ENCODE data around the gene STRN3.
A peak's percentile ranks its signal among the peaks of the same experiment; 100 is the strongest.
"Not testable (repeated sequence)": the region's sequence is repeated elsewhere in the genome, so short reads cannot be mapped to it uniquely, and the experiment has no call there.

The STRN3 gene

DNA sequence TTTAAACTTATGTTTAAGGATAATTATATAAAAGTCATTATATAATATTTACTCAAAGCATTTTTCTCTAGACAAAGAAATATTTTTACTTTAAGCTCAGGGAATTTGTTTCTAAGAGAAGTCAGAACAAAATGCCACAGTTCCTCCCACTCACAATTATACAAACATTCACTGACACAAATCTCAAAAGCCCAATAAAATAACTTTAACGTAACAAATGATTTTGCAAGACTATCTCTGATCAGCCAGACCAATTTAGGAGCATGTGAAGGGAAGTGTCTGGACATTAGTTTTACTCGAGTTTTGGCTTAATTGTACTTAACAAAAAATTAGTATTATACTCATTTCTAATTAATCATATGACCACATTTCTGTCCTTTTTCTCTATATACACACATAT lies 110.6 kb downstream of the STRN3 start:
- H3K4me1 Mint-ChIP-seq (ENCODE audit: low read depth) = peaks cover 1% of the 10 kb centered on the region
- no peak for DNase-seq (ENCODE audit: low spot score)
- H3K36me3 Mint-ChIP-seq (ENCODE audit: low read depth) = peaks cover 14% of the 10 kb centered on the region
- H3K4me3 Mint-ChIP-seq = no peak overlapping the region
- no peaks in the 10 kb centered on the region for H3K27me3 Mint-ChIP-seq (ENCODE audit: low read depth)
- H3K27ac Mint-ChIP-seq = no peak overlapping the region
- no peaks in the 10 kb centered on the region for H3K9me3 Mint-ChIP-seq

DNA sequence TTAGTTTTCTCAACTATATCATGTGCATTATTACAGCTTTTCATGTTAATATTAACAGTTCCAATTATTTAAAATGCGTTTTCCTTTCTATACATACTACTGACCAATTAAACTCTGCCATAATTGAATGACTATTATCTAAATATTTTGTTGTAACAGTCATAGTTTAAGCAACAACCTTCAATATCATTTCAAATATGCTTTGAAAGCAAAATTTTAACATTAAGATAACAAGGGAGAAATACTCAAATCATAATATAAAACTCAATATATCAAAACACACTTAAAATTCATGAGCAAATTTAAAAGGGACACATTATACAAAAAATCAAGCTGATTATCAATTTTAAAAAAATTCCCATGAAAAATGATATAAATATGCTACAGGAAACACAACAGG lies 111.4 kb downstream of the STRN3 start:
- H3K27ac Mint-ChIP-seq = no peak overlapping the region
- peaks cover 14% of the 10 kb centered on the region for H3K36me3 Mint-ChIP-seq (ENCODE audit: low read depth)
- H3K27me3 Mint-ChIP-seq (ENCODE audit: low read depth) = no peaks in the 10 kb centered on the region
- no peaks in the 10 kb centered on the region for H3K9me3 Mint-ChIP-seq
- H3K4me3 Mint-ChIP-seq = no peak overlapping the region
- no peak for DNase-seq (ENCODE audit: low spot score)
- H3K4me1 Mint-ChIP-seq (ENCODE audit: low read depth) = no peaks in the 10 kb centered on the region

DNA sequence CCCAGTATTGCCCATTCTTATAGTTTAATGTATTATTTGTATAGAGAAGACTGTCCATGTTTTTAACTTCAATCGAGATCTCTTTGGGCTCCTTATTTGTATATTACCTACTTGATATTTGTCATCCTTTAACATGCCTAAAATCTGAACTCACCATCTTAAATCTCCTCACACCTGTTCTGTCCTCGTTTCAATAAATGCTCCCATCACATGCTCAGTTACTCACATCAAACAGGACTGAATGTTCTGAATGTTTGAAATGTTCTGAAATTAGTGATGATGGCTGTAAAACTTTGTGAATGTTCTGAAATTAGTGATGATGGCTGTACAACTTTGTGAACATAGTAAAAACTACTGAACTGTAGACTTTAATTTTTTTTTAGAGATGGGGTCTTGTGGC lies 117.4 kb downstream of the STRN3 start:
- H3K27me3 Mint-ChIP-seq (ENCODE audit: low read depth) = no peaks in the 10 kb centered on the region
- no peak overlapping the region for H3K27ac Mint-ChIP-seq
- H3K4me1 Mint-ChIP-seq (ENCODE audit: low read depth) = peaks cover 3% of the 10 kb centered on the region
- no peak overlapping the region for H3K4me3 Mint-ChIP-seq
- H3K36me3 Mint-ChIP-seq (ENCODE audit: low read depth) = peaks cover 11% of the 10 kb centered on the region
- DNase-seq (ENCODE audit: low spot score) = no peak
- H3K9me3 Mint-ChIP-seq = no peaks in the 10 kb centered on the region

DNA sequence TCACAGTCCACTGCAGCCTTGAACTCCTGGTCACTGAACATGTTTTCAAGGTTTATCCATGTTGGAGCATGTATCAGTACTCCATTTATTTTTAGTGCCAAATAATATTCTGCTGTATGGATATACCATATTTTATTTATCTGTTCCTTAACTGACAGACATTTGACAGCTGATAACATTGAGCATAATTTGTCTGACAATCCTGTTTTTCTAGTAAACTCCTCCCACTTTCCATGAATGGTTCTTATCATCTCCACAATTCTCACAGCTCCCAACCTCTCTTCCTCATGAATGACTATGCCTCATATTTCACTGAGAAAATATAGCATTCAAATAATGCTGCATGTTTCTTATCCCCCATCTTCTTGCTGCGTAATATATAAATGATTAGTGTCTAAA lies 118.5 kb downstream of the STRN3 start:
- Mint-ChIP-seq H3K9me3 (no peaks in the 10 kb centered on the region), H3K27ac (no peak overlapping the region), H3K4me3 (no peak overlapping the region), H3K36me3 (ENCODE audit: low read depth) (peaks cover 11% of the 10 kb centered on the region), H3K27me3 (ENCODE audit: low read depth) (no peaks in the 10 kb centered on the region), H3K4me1 (ENCODE audit: low read depth) (peaks cover 3% of the 10 kb centered on the region)
- no peak for DNase-seq (ENCODE audit: low spot score)

DNA sequence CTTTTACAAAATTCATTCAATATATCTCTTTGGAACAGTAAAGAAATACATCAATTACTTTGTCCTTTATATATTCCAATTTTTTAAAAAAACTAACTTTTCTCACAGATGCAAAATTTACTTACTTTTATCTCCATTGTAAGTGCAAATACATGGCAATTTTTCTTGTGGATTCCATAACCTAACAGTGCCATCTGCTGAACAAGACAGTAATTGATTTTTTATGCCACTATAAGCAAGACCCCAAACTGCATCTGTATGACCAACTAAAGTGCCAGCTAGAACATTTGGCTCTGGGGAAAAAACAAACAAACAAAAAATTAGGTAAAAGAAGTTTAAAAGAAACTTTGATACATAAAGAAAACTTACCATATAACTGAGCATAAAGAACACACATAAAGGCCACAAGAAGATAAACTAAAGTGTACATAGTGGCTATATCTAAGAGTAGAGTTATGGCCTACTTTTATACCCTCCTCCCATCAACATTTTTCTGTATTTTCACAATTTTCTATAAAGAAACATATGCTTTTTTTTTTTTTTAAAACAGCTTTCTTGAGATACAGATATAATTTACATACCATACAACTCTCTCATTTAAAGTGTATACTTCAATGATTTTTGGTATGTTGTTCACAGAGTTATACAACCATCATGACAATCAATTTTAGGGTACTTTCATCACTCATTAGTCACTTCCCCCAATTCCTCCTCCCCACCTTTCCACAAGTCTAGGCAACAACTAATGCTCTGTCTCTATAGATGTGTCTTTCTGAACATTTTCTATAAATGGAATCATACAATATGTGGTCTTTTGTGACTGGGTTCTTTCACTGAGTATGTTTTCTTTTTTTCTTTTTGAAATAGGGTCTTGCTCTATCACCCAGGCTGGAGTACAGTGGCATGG lies 119.2 kb downstream of the STRN3 start:
- no peak for DNase-seq (ENCODE audit: low spot score)
- H3K9me3 Mint-ChIP-seq = no peaks in the 10 kb centered on the region
- H3K4me1 Mint-ChIP-seq (ENCODE audit: low read depth) = peaks cover 3% of the 10 kb centered on the region
- H3K27me3 Mint-ChIP-seq (ENCODE audit: low read depth) = no peaks in the 10 kb centered on the region
- peaks cover 16% of the 10 kb centered on the region for H3K36me3 Mint-ChIP-seq (ENCODE audit: low read depth)
- H3K27ac Mint-ChIP-seq = peak overlapping the region; percentile 14
- H3K4me3 Mint-ChIP-seq = no peak overlapping the region

DNA sequence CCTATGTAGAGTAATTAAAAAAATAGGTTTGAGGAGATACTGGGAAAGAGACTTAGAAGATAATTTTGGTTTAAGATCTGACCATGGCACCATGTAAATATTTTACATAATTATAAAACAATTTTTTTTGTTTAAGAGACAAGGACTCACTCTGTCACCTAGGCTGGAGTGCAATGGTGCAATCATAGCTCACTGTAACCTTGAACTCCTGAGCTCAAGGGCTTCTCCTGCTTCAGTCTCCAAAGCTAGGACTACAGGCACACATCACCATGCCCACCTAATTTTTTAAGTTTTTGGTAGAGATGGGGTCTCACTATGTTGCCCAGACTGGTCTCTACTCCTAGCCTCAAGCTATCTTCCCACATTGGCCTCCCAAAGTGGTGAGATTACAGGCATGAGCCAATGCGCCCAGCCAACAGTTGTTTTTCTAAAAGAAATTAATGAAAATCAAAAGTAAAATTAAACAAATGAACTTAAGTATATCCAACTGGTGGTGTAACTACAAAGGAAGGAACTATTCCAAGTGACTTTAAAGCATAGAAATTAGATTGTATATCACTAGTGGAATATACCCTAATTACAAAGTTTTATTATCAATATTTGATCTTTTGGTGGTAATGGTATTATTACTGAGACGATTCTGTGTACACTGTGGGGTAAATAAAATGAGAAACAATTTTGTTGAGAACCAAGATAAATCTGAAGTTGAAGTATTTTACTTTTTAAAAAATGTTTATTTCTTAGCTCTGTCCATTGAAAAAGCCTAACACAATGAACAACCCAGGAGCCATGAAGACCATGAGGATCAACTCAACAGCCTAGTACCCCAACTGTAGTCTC lies 122.7 kb downstream of the STRN3 start:
- H3K36me3 Mint-ChIP-seq (ENCODE audit: low read depth) = peaks cover 27% of the 10 kb centered on the region
- H3K27ac Mint-ChIP-seq = no peak overlapping the region

DNA sequence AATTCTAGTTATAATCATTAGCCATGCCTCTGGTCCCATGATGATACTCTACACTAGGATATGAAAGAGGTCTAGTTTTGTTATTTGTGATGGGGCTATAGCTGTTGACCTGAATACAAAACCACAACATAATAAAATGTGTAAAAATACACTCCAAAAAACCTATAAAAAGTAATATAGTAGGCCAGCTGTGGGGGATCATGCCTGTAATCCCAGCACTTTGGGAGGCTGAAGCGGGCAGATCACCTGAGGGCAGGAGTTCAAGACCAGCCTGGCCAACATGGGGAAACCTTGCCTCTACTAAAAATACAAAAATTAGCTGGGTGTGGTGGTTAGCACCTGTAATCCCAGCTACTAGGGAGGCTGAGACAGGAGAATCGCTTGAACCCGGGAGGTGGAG lies 129.1 kb downstream of the STRN3 start:
- DNase-seq (ENCODE audit: low spot score); H3K27me3 Mint-ChIP-seq (ENCODE audit: low read depth); H3K27ac Mint-ChIP-seq; H3K9me3 Mint-ChIP-seq; H3K4me1 Mint-ChIP-seq (ENCODE audit: low read depth); H3K4me3 Mint-ChIP-seq: not testable (repeated sequence)
- peaks cover 30% of the 10 kb centered on the region for H3K36me3 Mint-ChIP-seq (ENCODE audit: low read depth)

More for the DNA sequence above, 122.7 kb downstream of the STRN3 start:
- DNase-seq (ENCODE audit: low spot score) = no peak
- Mint-ChIP-seq H3K4me1 (ENCODE audit: low read depth) (peaks cover 4% of the 10 kb centered on the region), H3K9me3 (no peaks in the 10 kb centered on the region), H3K4me3 (no peak overlapping the region), H3K27me3 (ENCODE audit: low read depth) (no peaks in the 10 kb centered on the region)

DNA sequence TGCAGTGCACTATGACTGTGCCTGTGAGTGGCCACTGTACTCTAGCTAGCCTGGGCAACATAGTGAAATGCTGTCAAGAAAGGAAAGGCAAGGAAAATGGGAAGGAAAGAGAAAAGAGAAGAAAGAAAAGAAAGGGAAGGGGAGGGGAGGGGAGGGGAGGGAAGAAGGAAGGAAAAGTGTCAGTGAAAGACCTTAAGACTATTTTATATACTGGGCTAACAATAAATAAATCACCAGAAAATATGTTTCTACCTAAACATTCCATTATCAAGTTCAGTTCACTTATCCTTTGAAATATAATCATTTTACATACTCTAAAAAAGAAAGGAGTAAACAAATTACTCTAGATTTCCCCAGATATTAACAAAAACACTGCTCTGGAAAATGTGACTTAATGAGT lies 129.7 kb downstream of the STRN3 start:
- DNase-seq (ENCODE audit: low spot score) = no peak
- Mint-ChIP-seq H3K27ac (no peak overlapping the region), H3K9me3 (no peaks in the 10 kb centered on the region), H3K36me3 (ENCODE audit: low read depth) (peaks cover 27% of the 10 kb centered on the region), H3K4me1 (ENCODE audit: low read depth) (no peaks in the 10 kb centered on the region), H3K27me3 (ENCODE audit: low read depth) (no peaks in the 10 kb centered on the region), H3K4me3 (no peak overlapping the region)

DNA sequence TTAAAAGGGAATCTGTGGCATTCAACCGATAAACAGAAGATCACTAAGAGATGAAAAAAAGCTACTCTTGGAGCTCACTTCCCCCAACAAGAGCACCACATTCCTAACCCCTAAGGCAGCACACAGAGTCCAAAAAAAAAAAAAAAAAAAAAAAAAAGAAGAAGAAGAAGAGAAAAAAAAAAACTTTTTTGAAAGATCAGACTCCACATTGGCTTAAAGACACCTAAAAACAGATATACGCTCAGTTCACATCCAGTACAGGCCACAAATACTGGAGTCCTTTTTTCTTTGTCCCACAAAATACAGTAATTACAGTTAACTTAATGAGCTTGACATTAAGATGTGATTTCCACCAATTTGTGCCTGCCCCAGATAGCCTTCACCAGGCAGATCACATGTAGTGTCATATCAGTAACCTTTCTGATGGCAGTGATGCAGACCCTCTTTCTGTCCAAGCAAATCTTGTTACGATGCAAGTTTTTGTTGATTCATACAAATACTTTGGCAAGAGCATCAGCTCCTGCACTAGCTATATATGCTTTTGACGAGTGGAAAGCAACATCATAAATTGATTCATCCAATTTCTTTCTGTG lies 131.2 kb downstream of the STRN3 start:
- H3K27ac Mint-ChIP-seq = no peak overlapping the region
- peaks cover 24% of the 10 kb centered on the region for H3K36me3 Mint-ChIP-seq (ENCODE audit: low read depth)

DNA sequence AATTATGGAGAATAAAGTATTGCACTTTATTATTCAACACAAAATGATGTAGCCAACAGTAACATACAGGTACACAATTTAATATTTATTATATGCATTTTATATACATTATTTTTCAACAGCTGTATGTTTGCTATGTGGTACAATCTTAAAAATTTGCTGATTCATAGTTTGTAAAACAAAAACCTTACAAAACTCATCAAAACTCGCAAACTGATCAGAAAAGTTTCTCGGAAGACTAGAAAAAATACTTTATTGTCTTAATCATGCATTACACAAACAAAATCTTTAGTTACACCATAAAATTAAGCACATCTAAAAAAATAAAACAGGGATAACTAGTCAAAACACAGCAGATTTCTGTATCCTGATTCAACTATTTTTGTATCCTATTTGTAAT lies 132.4 kb downstream of the STRN3 start:
- Mint-ChIP-seq H3K36me3 (ENCODE audit: low read depth) (peaks cover 16% of the 10 kb centered on the region), H3K4me3 (no peak overlapping the region), H3K27me3 (ENCODE audit: low read depth) (no peaks in the 10 kb centered on the region), H3K27ac (no peak overlapping the region), H3K4me1 (ENCODE audit: low read depth) (no peaks in the 10 kb centered on the region), H3K9me3 (no peaks in the 10 kb centered on the region)
- no peak for DNase-seq (ENCODE audit: low spot score)

More for the DNA sequence above, 131.2 kb downstream of the STRN3 start:
- Mint-ChIP-seq H3K9me3 (no peaks in the 10 kb centered on the region), H3K4me1 (ENCODE audit: low read depth) (no peaks in the 10 kb centered on the region), H3K4me3 (no peak overlapping the region), H3K27me3 (ENCODE audit: low read depth) (no peaks in the 10 kb centered on the region)
- DNase-seq (ENCODE audit: low spot score) = no peak

DNA sequence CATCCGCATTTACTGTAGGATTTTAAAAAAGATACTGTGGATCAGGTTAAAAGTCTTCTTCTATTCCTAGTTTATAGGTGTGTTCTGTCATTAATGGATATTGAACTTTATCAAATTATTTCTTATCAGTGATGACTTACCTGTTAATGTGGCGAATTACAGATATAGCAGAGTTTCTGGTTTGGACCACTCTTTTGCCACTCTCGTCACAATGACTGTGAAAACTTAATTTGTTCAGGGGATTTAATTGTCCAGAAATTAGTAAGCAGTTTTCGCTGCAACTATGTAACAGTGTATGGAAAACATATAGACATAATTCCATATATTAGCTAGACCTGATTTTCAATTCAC lies 137.0 kb downstream of the STRN3 start:
- no peak for DNase-seq (ENCODE audit: low spot score)
- Mint-ChIP-seq H3K27ac (no peak overlapping the region), H3K9me3 (no peaks in the 10 kb centered on the region), H3K27me3 (ENCODE audit: low read depth) (no peaks in the 10 kb centered on the region), H3K36me3 (ENCODE audit: low read depth) (peaks cover under 1% of the 10 kb centered on the region), H3K4me1 (ENCODE audit: low read depth) (peaks cover 6% of the 10 kb centered on the region), H3K4me3 (no peak overlapping the region)

DNA sequence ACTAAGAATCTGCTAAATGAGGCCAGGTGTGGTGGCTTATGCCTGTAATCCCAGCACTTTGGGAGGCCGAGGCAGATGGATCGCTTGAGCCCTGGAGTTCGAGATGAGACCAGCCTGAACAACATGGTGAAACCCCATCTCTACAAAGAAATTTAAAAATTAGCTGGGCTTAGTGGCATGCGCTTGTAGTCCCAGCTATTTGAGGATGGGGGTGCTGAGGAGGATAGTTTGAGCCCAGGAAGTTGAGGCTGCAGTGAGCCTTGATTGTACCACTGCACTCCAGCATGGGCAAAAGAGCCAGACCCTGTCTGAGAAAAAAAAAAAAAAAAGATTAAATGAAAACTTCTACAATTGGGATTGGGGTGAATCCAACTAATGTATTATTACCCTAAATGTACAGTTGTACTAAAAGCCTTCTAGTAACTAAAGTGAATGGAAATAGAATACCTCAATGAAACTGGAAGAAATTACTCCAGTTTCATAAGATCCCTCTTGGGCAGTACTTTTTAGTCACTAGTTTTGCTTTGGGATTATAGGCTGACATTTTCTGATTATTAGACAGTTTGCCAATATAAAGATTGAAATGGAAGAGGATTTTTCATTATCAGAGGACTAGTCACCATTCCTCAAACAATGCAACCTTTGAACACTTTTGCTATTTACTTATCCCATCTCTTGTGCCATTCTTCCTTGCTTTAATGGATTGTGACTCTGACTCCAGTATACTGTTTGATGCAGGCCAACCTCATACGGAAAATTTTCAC lies 137.5 kb downstream of the STRN3 start:
- no peak overlapping the region for H3K4me3 Mint-ChIP-seq

DNA sequence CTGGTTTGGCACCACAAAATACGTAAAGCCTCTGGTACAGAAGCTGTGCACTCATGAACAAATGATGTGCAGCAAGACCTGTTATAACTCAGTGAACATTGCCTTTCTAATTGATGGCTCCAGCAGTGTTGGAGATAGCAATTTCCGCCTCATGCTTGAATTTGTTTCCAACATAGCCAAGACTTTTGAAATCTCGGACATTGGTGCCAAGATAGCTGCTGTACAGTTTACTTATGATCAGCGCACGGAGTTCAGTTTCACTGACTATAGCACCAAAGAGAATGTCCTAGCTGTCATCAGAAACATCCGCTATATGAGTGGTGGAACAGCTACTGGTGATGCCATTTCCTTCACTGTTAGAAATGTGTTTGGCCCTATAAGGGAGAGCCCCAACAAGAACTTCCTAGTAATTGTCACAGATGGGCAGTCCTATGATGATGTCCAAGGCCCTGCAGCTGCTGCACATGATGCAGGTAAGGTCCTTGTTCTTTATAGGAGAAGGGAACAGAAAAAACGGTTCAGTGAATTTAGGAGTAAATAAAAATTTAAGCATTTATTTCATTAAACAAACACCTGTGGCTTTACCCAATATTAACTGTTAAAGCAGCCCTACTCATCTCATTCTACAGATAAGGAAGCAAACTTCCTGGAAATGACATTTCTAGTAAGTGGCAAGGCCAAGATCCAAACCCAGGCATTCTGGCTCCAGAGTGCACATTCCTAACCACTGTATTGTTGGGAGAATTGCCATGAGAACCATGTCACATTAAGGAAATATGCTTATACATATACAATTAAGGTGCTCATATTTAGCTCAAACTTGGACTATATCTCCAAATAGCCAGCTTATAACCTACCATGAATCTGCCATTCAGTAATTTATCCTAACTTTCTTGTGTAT lies 140.1 kb downstream of the STRN3 start:
- Mint-ChIP-seq H3K27me3 (ENCODE audit: low read depth) (peaks cover 6% of the 10 kb centered on the region), H3K9me3 (no peaks in the 10 kb centered on the region), H3K27ac (no peak overlapping the region), H3K4me1 (ENCODE audit: low read depth) (peaks cover 19% of the 10 kb centered on the region), H3K4me3 (no peak overlapping the region), H3K36me3 (ENCODE audit: low read depth) (no peaks in the 10 kb centered on the region)
- no peak for DNase-seq (ENCODE audit: low spot score)

More for the DNA sequence above, 137.5 kb downstream of the STRN3 start:
- no peak overlapping the region for H3K27ac Mint-ChIP-seq
- peaks cover 9% of the 10 kb centered on the region for H3K4me1 Mint-ChIP-seq (ENCODE audit: low read depth)
- H3K36me3 Mint-ChIP-seq (ENCODE audit: low read depth) = no peaks in the 10 kb centered on the region
- no peaks in the 10 kb centered on the region for H3K9me3 Mint-ChIP-seq
- no peak for DNase-seq (ENCODE audit: low spot score)
- H3K27me3 Mint-ChIP-seq (ENCODE audit: low read depth) = no peaks in the 10 kb centered on the region
